Trophoblast cell (in vitro differentiated cells and primary cell): ENCODE results near the gene METTL13.

Source experiments
- DNase-seq, 2 donors: peaks; one replicate each; pipeline ENCODE4 v3.0.0-alpha.2; 2016
- H2AFZ ChIP-seq: 2 replicates; pipeline ENCODE4 v1.6.1; 2013; ENCODE audit warnings: low read length, moderate library complexity, mild to moderate bottlenecking; ENCODE audit not compliant: insufficient read depth, poor library complexity
- H2AK5ac ChIP-seq: 2 replicates; pipeline ENCODE4 v1.6.1; 2013; ENCODE audit warnings: mild to moderate bottlenecking, low read length
- H2BK120ac ChIP-seq: 2 replicates; pipeline ENCODE4 v1.6.1; 2013; ENCODE audit warnings: low read length, mild to moderate bottlenecking, moderate library complexity; ENCODE audit not compliant: insufficient read depth, poor library complexity
- H2BK12ac ChIP-seq: 2 replicates; pipeline ENCODE4 v1.6.1; 2013; ENCODE audit warnings: mild to moderate bottlenecking, low read length, moderate library complexity
- H2BK5ac ChIP-seq: 2 replicates; pipeline ENCODE4 v1.6.1; 2013; ENCODE audit warnings: low read length, low read depth, moderate library complexity, mild to moderate bottlenecking; ENCODE audit not compliant: poor library complexity
- H3K14ac ChIP-seq: 2 replicates; pipeline ENCODE4 v1.6.1; 2013; ENCODE audit warnings: mild to moderate bottlenecking, low read length
- H3K18ac ChIP-seq: 2 replicates; pipeline ENCODE4 v1.6.1; 2013; ENCODE audit warnings: mild to moderate bottlenecking, low read length
- H3K23ac ChIP-seq: 2 replicates; pipeline ENCODE4 v1.6.1; 2013; ENCODE audit warnings: low read length
- H3K27ac ChIP-seq: 2 replicates; pipeline ENCODE4 v1.5.1; 2013; ENCODE audit warnings: low read depth, mild to moderate bottlenecking, inconsistent platforms, low read length, moderate library complexity
- H3K27me3 ChIP-seq: 2 replicates; pipeline ENCODE4 v1.6.1; 2013; ENCODE audit warnings: inconsistent platforms, mild to moderate bottlenecking, low read length, moderate library complexity; ENCODE audit not compliant: insufficient read depth
- H3K36me3 ChIP-seq, 2 experiments: 1 replicate in 1 of 2; 2 replicates in 1 of 2; pipeline ENCODE4 v1.6.1; 2013; ENCODE audit warnings: low read length in 2 of 2, mild to moderate bottlenecking in 2 of 2, moderate library complexity in 1 of 2; ENCODE audit not compliant: insufficient read depth in 2 of 2, control insufficient read depth in 1 of 2
- H3K4ac ChIP-seq: 2 replicates; pipeline ENCODE4 v1.6.1; 2013; ENCODE audit warnings: low read depth, mild to moderate bottlenecking, low read length, moderate library complexity
- H3K4me1 ChIP-seq, 2 experiments: 1 replicate in 1 of 2; 2 replicates in 1 of 2; pipeline ENCODE4 v1.6.1; 2013; ENCODE audit warnings: low read length in 2 of 2, mild to moderate bottlenecking in 2 of 2, moderate library complexity in 1 of 2; ENCODE audit not compliant: insufficient read depth in 2 of 2, control insufficient read depth in 1 of 2
- H3K4me2 ChIP-seq: 2 replicates; pipeline ENCODE4 v1.6.1; 2013; ENCODE audit warnings: inconsistent platforms, mild to moderate bottlenecking, low read length, moderate library complexity
- H3K4me3 ChIP-seq: 2 replicates; pipeline ENCODE4 v1.5.1; 2013; ENCODE audit warnings: mild to moderate bottlenecking, low read depth, low read length, inconsistent platforms
- H3K79me1 ChIP-seq: one replicate; pipeline ENCODE4 v1.6.1; 2013; ENCODE audit warnings: low read length
- H3K79me2 ChIP-seq: 2 replicates; pipeline ENCODE4 v1.6.1; 2013; ENCODE audit warnings: low read length, mild to moderate bottlenecking; ENCODE audit not compliant: control insufficient read depth, insufficient read depth, poor library complexity
- H3K9ac ChIP-seq: 2 replicates; pipeline ENCODE4 v1.6.1; 2013; ENCODE audit warnings: mild to moderate bottlenecking, low read length
- H3K9me3 ChIP-seq: 2 replicates; pipeline ENCODE4 v1.6.1; 2013; ENCODE audit warnings: low read depth, mild to moderate bottlenecking, control low read depth, inconsistent platforms, low read length; ENCODE audit not compliant: insufficient read depth
- H4K12ac ChIP-seq: 2 replicates; pipeline ENCODE4 v1.6.1; 2013; ENCODE audit warnings: low read depth, mild to moderate bottlenecking, low read length, moderate library complexity
- H4K8ac ChIP-seq: 2 replicates; pipeline ENCODE4 v1.6.1; 2013; ENCODE audit warnings: low read depth, mild to moderate bottlenecking, low read length, moderate library complexity
- H4K91ac ChIP-seq: one replicate; pipeline ENCODE4 v1.6.1; 2013; ENCODE audit warnings: low read depth, mild to moderate bottlenecking, low read length, moderate library complexity
- WGBS: extraction: QIAGEN DNeasy Blood & Tissue Kit; methylation state at CpG from one replicate; pipeline ENCODE4 v1.1.7; 2013; ENCODE audit warnings: missing lambda C conversion rate; ENCODE audit not compliant: insufficient read length, insufficient coverage; ENCODE audit errors: extremely low coverage; 5-methylcytosine and 5-hydroxymethylcytosine counted together

The METTL13 gene

DNA sequence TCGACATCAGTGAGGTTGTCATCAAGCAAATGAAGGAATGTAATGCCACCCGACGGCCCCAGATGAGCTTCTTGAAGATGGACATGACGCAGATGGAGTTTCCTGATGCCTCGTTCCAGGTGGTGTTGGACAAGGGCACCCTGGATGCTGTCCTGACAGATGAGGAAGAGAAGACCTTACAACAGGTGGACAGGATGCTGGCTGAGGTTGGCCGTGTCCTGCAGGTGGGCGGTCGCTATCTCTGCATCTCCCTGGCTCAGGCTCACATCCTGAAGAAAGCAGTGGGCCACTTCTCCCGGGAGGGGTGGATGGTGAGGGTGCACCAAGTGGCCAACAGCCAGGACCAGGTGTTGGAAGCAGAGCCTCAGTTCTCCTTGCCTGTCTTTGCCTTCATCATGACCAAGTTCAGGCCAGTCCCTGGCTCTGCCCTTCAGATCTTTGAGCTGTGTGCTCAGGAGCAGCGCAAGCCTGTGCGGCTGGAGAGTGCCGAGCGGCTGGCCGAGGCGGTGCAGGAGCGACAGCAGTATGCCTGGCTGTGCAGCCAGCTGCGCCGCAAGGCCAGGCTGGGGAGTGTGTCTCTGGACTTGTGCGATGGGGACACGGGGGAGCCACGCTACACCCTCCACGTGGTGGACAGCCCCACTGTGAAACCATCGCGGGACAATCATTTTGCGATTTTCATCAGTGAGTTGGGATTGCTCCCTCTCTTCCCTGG lies 2.5 kb downstream of the METTL13 start:
- Histone ChIP-seq H3K27me3 (no peaks in the 10 kb centered on the region), H3K4ac (no peak overlapping the region), H3K4me3 (no peak overlapping the region), H4K8ac (no peak overlapping the region), H3K18ac (no peak overlapping the region), H3K9ac (no peak overlapping the region), H2AK5ac (no peak overlapping the region), H3K4me2 (no peak overlapping the region), H3K4me1 (peaks cover 0 to 12% of the 10 kb centered on the region in 2 experiments), H4K91ac (no peak overlapping the region), H3K14ac (no peak overlapping the region), H3K36me3 (peaks cover 21 to 40% of the 10 kb centered on the region in 2 experiments), H3K79me2 (peaks cover 7% of the 10 kb centered on the region), H3K9me3 (peaks cover 2% of the 10 kb centered on the region), H4K12ac (no peak overlapping the region), H3K23ac (no peak overlapping the region), H2BK12ac (no peak overlapping the region), H3K27ac (no peak overlapping the region), H2AFZ (no peak overlapping the region), H2BK5ac (no peak overlapping the region), H3K79me1 (peaks cover 6% of the 10 kb centered on the region), H2BK120ac (no peak overlapping the region)
- no peak for DNase-seq
- no CpG with 5 or more reads among the region's 25 CpGs for WGBS

GRCh38 chr1:171784784-171785183 lies 3.3 kb downstream of the METTL13 start:
- no peak overlapping the region for H4K91ac ChIP-seq
- no peak overlapping the region for H2BK12ac ChIP-seq
- H4K12ac ChIP-seq = no peak overlapping the region
- no peak for DNase-seq
- no peak overlapping the region for H2AFZ ChIP-seq
- no peak overlapping the region for H3K4ac ChIP-seq
- peaks cover 21 to 44% of the 10 kb centered on the region in 2 experiments for H3K36me3 ChIP-seq
- H3K9ac ChIP-seq = no peak overlapping the region
- H3K79me1 ChIP-seq = peaks cover 6% of the 10 kb centered on the region
- no peak overlapping the region for H2BK5ac ChIP-seq
- H3K4me3 ChIP-seq = no peak overlapping the region
- no peak overlapping the region for H3K27ac ChIP-seq
- no peak overlapping the region for H3K23ac ChIP-seq
- peaks cover 2% of the 10 kb centered on the region for H3K9me3 ChIP-seq
- H3K27me3 ChIP-seq = no peaks in the 10 kb centered on the region
- H3K14ac ChIP-seq = no peak overlapping the region
- H4K8ac ChIP-seq = no peak overlapping the region
- peaks cover 0 to 12% of the 10 kb centered on the region in 2 experiments for H3K4me1 ChIP-seq
- H3K79me2 ChIP-seq = peaks cover 7% of the 10 kb centered on the region
- H3K4me2 ChIP-seq = no peak overlapping the region
- no peak overlapping the region for H2AK5ac ChIP-seq
- H3K18ac ChIP-seq = no peak overlapping the region
- H2BK120ac ChIP-seq = no peak overlapping the region

DNA sequence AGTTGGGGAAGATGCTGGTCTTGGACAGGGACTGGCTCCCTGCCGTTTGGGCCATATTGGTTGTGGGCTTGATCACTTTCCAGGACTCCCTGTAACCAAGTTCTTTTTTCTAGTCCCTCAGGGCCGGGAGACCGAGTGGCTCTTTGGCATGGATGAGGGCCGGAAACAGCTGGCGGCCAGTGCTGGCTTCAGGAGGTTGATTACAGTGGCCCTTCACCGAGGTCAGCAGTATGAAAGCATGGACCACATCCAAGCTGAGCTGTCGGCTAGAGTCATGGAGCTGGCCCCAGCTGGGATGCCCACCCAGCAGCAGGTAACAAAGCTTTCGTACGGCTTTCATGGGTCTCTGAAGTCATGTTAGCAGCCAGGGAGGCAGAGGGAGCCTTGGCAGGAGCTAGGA lies 4.3 kb downstream of the METTL13 start:
- H3K4me1 ChIP-seq = peaks cover 0 to 7% of the 10 kb centered on the region in 2 experiments
- H3K27me3 ChIP-seq = no peaks in the 10 kb centered on the region
- WGBS = no CpG with 5 or more reads among the region's 9 CpGs

GRCh38 chr1:171786534-171786933 lies 5.1 kb downstream of the METTL13 start:
- Histone ChIP-seq H3K4me2 (no peak overlapping the region), H3K4me1 (peaks cover 0 to 7% of the 10 kb centered on the region in 2 experiments), H3K27ac (no peak overlapping the region), H4K12ac (no peak overlapping the region), H3K27me3 (no peaks in the 10 kb centered on the region), H2AFZ (no peak overlapping the region), H4K91ac (no peak overlapping the region), H3K36me3 (peaks cover 32 to 57% of the 10 kb centered on the region in 2 experiments), H2BK5ac (no peak overlapping the region), H3K9me3 (peaks cover 2% of the 10 kb centered on the region), H3K79me1 (peaks cover 4% of the 10 kb centered on the region), H3K23ac (no peak overlapping the region), H3K14ac (no peak overlapping the region), H3K79me2 (peaks cover 6% of the 10 kb centered on the region), H2BK120ac (no peak overlapping the region), H4K8ac (no peak overlapping the region), H2AK5ac (no peak overlapping the region), H3K9ac (no peak overlapping the region), H3K4ac (no peak overlapping the region), H3K18ac (no peak overlapping the region), H2BK12ac (no peak overlapping the region), H3K4me3 (no peak overlapping the region)
- WGBS = no CpG with 5 or more reads among the region's 2 CpGs
- DNase-seq = no peak

More for the DNA sequence above, 4.3 kb downstream of the METTL13 start:
- Histone ChIP-seq H3K14ac (no peak overlapping the region), H2AFZ (no peak overlapping the region), H4K91ac (no peak overlapping the region), H2BK120ac (no peak overlapping the region), H4K12ac (no peak overlapping the region), H3K9ac (no peak overlapping the region), H2BK5ac (no peak overlapping the region), H2BK12ac (no peak overlapping the region), H3K4me3 (peak overlapping the region; percentile 35), H3K27ac (no peak overlapping the region), H3K36me3 (peaks cover 27 to 51% of the 10 kb centered on the region in 2 experiments), H3K4me2 (no peak overlapping the region), H3K79me2 (peaks cover 7% of the 10 kb centered on the region), H3K9me3 (peaks cover 2% of the 10 kb centered on the region), H3K23ac (no peak overlapping the region), H4K8ac (no peak overlapping the region), H3K18ac (no peak overlapping the region), H3K79me1 (peaks cover 6% of the 10 kb centered on the region), H3K4ac (no peak overlapping the region), H2AK5ac (no peak overlapping the region)
- DNase-seq = no peak
